H9 (cell line): ENCODE measurements around the gene NEMP2. TPM values are rescaled to one million over a fixed set of nuclear protein-coding genes. Genes with fewer than 3 reads are reported as not detected.
A peak's percentile ranks its signal among the peaks of the same experiment; 100 is the strongest.

Experiments
- DNase-seq: peaks from one replicate; pipeline ENCODE4 v3.0.0-alpha.2; 2017
- H2AFZ ChIP-seq: one replicate; pipeline ENCODE4 v1.6.1; 2013; ENCODE audit warnings: mild to moderate bottlenecking, low read length, control low read depth, moderate library complexity
- H2AK5ac ChIP-seq: 2 replicates; pipeline ENCODE4 v1.6.1; 2013; ENCODE audit warnings: low read length, control low read depth, mixed read lengths; ENCODE audit not compliant: insufficient read length
- H2BK120ac ChIP-seq: one replicate; pipeline ENCODE4 v1.6.1; 2013; ENCODE audit warnings: low read depth, mild to moderate bottlenecking, low read length, control low read depth, inconsistent platforms; ENCODE audit not compliant: poor library complexity, severe bottlenecking
- H2BK12ac ChIP-seq: 2 replicates; pipeline ENCODE4 v1.6.1; 2013; ENCODE audit warnings: low read length, control low read depth, mixed read lengths, low read depth; ENCODE audit not compliant: insufficient read length
- H2BK15ac ChIP-seq: 2 replicates; pipeline ENCODE4 v1.6.1; 2013; ENCODE audit warnings: low read depth, low read length, control low read depth
- H2BK20ac ChIP-seq: one replicate; pipeline ENCODE4 v1.6.1; 2013; ENCODE audit warnings: low read depth, mild to moderate bottlenecking, low read length, control low read depth, inconsistent platforms; ENCODE audit not compliant: poor library complexity, severe bottlenecking
- H2BK5ac ChIP-seq: 2 replicates; pipeline ENCODE4 v1.6.1; 2013; ENCODE audit warnings: low read length, control low read depth, mixed read lengths; ENCODE audit not compliant: insufficient read length
- H3K14ac ChIP-seq: 2 replicates; pipeline ENCODE4 v1.6.1; 2013; ENCODE audit warnings: low read length, control low read depth; ENCODE audit not compliant: insufficient read depth
- H3K18ac ChIP-seq: 2 replicates; pipeline ENCODE4 v1.6.1; 2013; ENCODE audit warnings: low read depth, mild to moderate bottlenecking, mixed read lengths, low read length, control low read depth; ENCODE audit not compliant: insufficient read length
- H3K23ac ChIP-seq: 2 replicates; pipeline ENCODE4 v1.6.1; 2013; ENCODE audit warnings: low read length, control low read depth, mixed read lengths, low read depth; ENCODE audit not compliant: insufficient read length
- H3K23me2 ChIP-seq: 2 replicates; pipeline ENCODE4 v1.6.1; 2013; ENCODE audit warnings: low read depth, mild to moderate bottlenecking, mixed read lengths, low read length, control low read depth; ENCODE audit not compliant: insufficient read length, poor library complexity, severe bottlenecking
- H3K27ac ChIP-seq: 2 replicates; pipeline ENCODE4 v1.5.1; 2013; ENCODE audit warnings: low read length, control low read depth, mixed read lengths, low read depth; ENCODE audit not compliant: insufficient read length
- H3K27me3 ChIP-seq: 2 replicates; pipeline ENCODE4 v1.6.1; 2013; ENCODE audit warnings: low read length, control low read depth, inconsistent platforms; ENCODE audit not compliant: insufficient read depth
- H3K4ac ChIP-seq: 2 replicates; pipeline ENCODE4 v1.6.1; 2013; ENCODE audit warnings: low read depth, mild to moderate bottlenecking, control low read depth, inconsistent platforms, low read length, moderate library complexity
- H3K4me1 ChIP-seq: 2 replicates; pipeline ENCODE4 v1.6.1; 2013; ENCODE audit warnings: low read length, control low read depth, inconsistent platforms; ENCODE audit not compliant: insufficient read depth
- H3K4me2 ChIP-seq: 2 replicates; pipeline ENCODE4 v1.6.1; 2013; ENCODE audit warnings: low read length, control low read depth, mixed read lengths; ENCODE audit not compliant: insufficient read length, insufficient read depth
- H3K56ac ChIP-seq: 2 replicates; pipeline ENCODE4 v1.6.1; 2013; ENCODE audit warnings: low read depth, mild to moderate bottlenecking, mixed read lengths, low read length, control low read depth; ENCODE audit not compliant: insufficient read length
- H3K79me1 ChIP-seq: 2 replicates; pipeline ENCODE4 v1.6.1; 2013; ENCODE audit warnings: low read depth, mild to moderate bottlenecking, moderate library complexity, low read length, control low read depth, inconsistent platforms; ENCODE audit not compliant: insufficient read depth, poor library complexity, severe bottlenecking
- H3K79me2 ChIP-seq: 2 replicates; pipeline ENCODE4 v1.6.1; 2013; ENCODE audit warnings: low read length, control low read depth, inconsistent platforms; ENCODE audit not compliant: insufficient read depth
- H3K9ac ChIP-seq: 2 replicates; pipeline ENCODE4 v1.6.1; 2013; ENCODE audit warnings: low read length, control low read depth, mixed read lengths; ENCODE audit not compliant: insufficient read length; ENCODE audit errors: extremely low read depth
- H3K9me3 ChIP-seq: one replicate; pipeline ENCODE4 v1.6.1; 2013; ENCODE audit warnings: low read depth, low read length, inconsistent platforms; ENCODE audit not compliant: control insufficient read depth
- H3T11ph ChIP-seq: one replicate; pipeline ENCODE4 v1.6.1; 2013; ENCODE audit warnings: mild to moderate bottlenecking, low read length, control low read depth, inconsistent platforms
- H4K20me1 ChIP-seq: one replicate; pipeline ENCODE4 v1.6.1; 2013; ENCODE audit not compliant: control insufficient read depth, insufficient read length, insufficient read depth
- H4K5ac ChIP-seq: 2 replicates; pipeline ENCODE4 v1.6.1; 2013; ENCODE audit warnings: low read depth, mild to moderate bottlenecking, mixed read lengths, low read length, control low read depth; ENCODE audit not compliant: insufficient read length
- H4K8ac ChIP-seq: replicated peaks from 2 replicates; pipeline ENCODE4 v1.6.1; 2013; ENCODE audit warnings: low read length, control low read depth, mixed read lengths, low read depth; ENCODE audit not compliant: insufficient read length
- H4K91ac ChIP-seq: 2 replicates; pipeline ENCODE4 v1.6.1; 2013; ENCODE audit warnings: low read depth, mild to moderate bottlenecking, moderate library complexity, mixed read lengths, low read length, control low read depth; ENCODE audit not compliant: insufficient read length
- H3K27ac Mint-ChIP-seq, 3 experiments: 2 replicates in 2 of 3; 3 replicates in 1 of 3; pipeline ENCODE4 v1.8.0; 2020 to 2021; ENCODE audit warnings: mixed read lengths in 3 of 3, mild to moderate bottlenecking in 1 of 3, moderate library complexity in 1 of 3
- H3K27me3 Mint-ChIP-seq: 2 replicates; pipeline ENCODE4 v1.8.0; 2021; ENCODE audit warnings: low read depth, mild to moderate bottlenecking, moderate library complexity, mixed read lengths
- H3K36me3 Mint-ChIP-seq, 3 experiments: 2 replicates in 2 of 3; 3 replicates in 1 of 3; pipeline ENCODE4 v1.8.0; 2020 to 2021; ENCODE audit warnings: low read depth in 3 of 3, mixed read lengths in 3 of 3; ENCODE audit not compliant: insufficient read depth in 1 of 3
- H3K4me1 Mint-ChIP-seq, 2 experiments: 2 replicates each; pipeline ENCODE4 v1.8.0; 2020; ENCODE audit warnings: mixed read lengths in 2 of 2
- H3K4me3 Mint-ChIP-seq, 2 experiments: 2 replicates in 1 of 2; 3 replicates in 1 of 2; pipeline ENCODE4 v1.8.0; 2020 to 2021; ENCODE audit warnings: mild to moderate bottlenecking in 2 of 2, mixed read lengths in 2 of 2, moderate library complexity in 1 of 2
- H3K9me3 Mint-ChIP-seq, 2 experiments: 2 replicates in 1 of 2; 3 replicates in 1 of 2; pipeline ENCODE4 v1.8.0; 2020; ENCODE audit warnings: mild to moderate bottlenecking in 2 of 2, mixed read lengths in 2 of 2, moderate library complexity in 1 of 2
- WGBS: extraction: QIAGEN DNeasy Blood & Tissue Kit; methylation state at CpG from one replicate; pipeline ENCODE4 v1.1.7; 2013; ENCODE audit warnings: missing lambda C conversion rate, low lambda C conversion rate, mixed read lengths; ENCODE audit not compliant: insufficient read length; ENCODE audit errors: extremely low coverage; 5-methylcytosine and 5-hydroxymethylcytosine counted together
- total RNA-seq: library from RNA; stranded (reverse); gene quantifications from 2 replicates; pipeline ENCODE4 v1.2.1, GENCODE V29; 2021
- TF ChIP-seq, protein P1 (sequence below): fragments of 200-600 bp; sonication (generic); conservative IDR thresholded peaks from 3 replicates; pipeline ENCODE4 v1.8.0; 2021; ENCODE audit warnings: antibody characterized with exemption, mild to moderate bottlenecking

The NEMP2 gene
- total RNA-seq, 1 experiment from 2014 or later, result 5.3 TPM

- Histone ChIP-seq H3K79me2 (no peaks in the 10 kb centered on the region), H4K5ac (no peak overlapping the region), H4K8ac (no peak overlapping the region), H3K27me3 (no peaks in the 10 kb centered on the region), H3K23ac (no peak overlapping the region), H2AK5ac (no peak overlapping the region), H3K4me1 (no peaks in the 10 kb centered on the region), H3K18ac (no peak overlapping the region), H3T11ph (no peak overlapping the region), H2BK120ac (no peak overlapping the region), H3K56ac (no peak overlapping the region), H2BK5ac (no peak overlapping the region), H3K4ac (no peak overlapping the region), H3K79me1 (no peaks in the 10 kb centered on the region), H2BK20ac (no peak overlapping the region), H3K4me2 (no peak overlapping the region), H3K9me3 (no peaks in the 10 kb centered on the region), H2AFZ (no peak overlapping the region), H3K14ac (no peak overlapping the region), H3K9ac (no peak overlapping the region), H2BK12ac (no peak overlapping the region), H2BK15ac (no peak overlapping the region), H3K27ac (no peak overlapping the region), H4K91ac (no peak overlapping the region), H4K20me1 (no peaks in the 10 kb centered on the region), H3K23me2 (no peaks in the 10 kb centered on the region)
- WGBS, result no CpG with 5 or more reads among the region's 4 CpGs
- no peak for DNase-seq
- Mint-ChIP-seq H3K4me3 (no peak overlapping the region), H3K36me3 (peaks cover 0 to 2% (median 0%) of the 10 kb centered on the region in 3 experiments; a peak in 1 of 7 replicates), H3K4me1 (no peaks in the 10 kb centered on the region), H3K9me3 (peaks cover 4 to 8% of the 10 kb centered on the region in 2 experiments; a peak in 3 of 5 replicates), H3K27ac (peak overlapping the region in 1 of 3 experiments; percentile 74; a peak in 2 of 7 replicates), H3K27me3 (peaks cover 2% of the 10 kb centered on the region; the same call in 1 of the 2 replicates)
- TF ChIP-seq, protein P1, sequence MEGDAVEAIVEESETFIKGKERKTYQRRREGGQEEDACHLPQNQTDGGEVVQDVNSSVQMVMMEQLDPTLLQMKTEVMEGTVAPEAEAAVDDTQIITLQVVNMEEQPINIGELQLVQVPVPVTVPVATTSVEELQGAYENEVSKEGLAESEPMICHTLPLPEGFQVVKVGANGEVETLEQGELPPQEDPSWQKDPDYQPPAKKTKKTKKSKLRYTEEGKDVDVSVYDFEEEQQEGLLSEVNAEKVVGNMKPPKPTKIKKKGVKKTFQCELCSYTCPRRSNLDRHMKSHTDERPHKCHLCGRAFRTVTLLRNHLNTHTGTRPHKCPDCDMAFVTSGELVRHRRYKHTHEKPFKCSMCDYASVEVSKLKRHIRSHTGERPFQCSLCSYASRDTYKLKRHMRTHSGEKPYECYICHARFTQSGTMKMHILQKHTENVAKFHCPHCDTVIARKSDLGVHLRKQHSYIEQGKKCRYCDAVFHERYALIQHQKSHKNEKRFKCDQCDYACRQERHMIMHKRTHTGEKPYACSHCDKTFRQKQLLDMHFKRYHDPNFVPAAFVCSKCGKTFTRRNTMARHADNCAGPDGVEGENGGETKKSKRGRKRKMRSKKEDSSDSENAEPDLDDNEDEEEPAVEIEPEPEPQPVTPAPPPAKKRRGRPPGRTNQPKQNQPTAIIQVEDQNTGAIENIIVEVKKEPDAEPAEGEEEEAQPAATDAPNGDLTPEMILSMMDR, result no peak
These were observed 56.7 kb downstream of the NEMP2 start for GRCh38 chr2:190477661-190478454.
